HG03457 (cell line): Measurements from ENCODE around the gene VPS37C.

ENCODE experiments used
- ATAC-seq: cut with Tn5 transposase; IDR thresholded peaks from one replicate; pipeline ENCODE4 v1.9.1; 2021; ENCODE audit warnings: moderate number of reproducible peaks; ENCODE audit not compliant: unreplicated experiment

Gene VPS37C

GRCh38 chr11:61133956-61134662 lies 27.1 kb downstream of the VPS37C start:
- ATAC-seq: no peak

- no peak for ATAC-seq
Observed at GRCh38 chr11:61133145-61133544, 28.1 kb downstream of the VPS37C start.

- no peak for ATAC-seq
Observed at GRCh38 chr11:61132646-61133045, 28.6 kb downstream of the VPS37C start.

- ATAC-seq: no peak
Observed at GRCh38 chr11:61131998-61132555, 29.1 kb downstream of the VPS37C start.

GRCh38 chr11:61131586-61131985 lies 29.6 kb downstream of the VPS37C start:
- no peak for ATAC-seq

- ATAC-seq: no peak
Observed at GRCh38 chr11:61131186-61131585, 30.0 kb downstream of the VPS37C start.

- no peak for ATAC-seq
Observed at GRCh38 chr11:61129639-61130523, 31.3 kb downstream of the VPS37C start.

GRCh38 chr11:61128947-61129638 lies 32.1 kb downstream of the VPS37C start:
- ATAC-seq: no peak

- ATAC-seq: no peak
Observed at GRCh38 chr11:61127991-61128390, 33.2 kb downstream of the VPS37C start.

- ATAC-seq: no peak
Observed at GRCh38 chr11:61126256-61126655, 35.0 kb downstream of the VPS37C start.

GRCh38 chr11:61125310-61125684 lies 35.9 kb downstream of the VPS37C start:
- no peak for ATAC-seq

- ATAC-seq: no peak
Observed at GRCh38 chr11:61124574-61125309, 36.5 kb downstream of the VPS37C start.

GRCh38 chr11:61123775-61124571 lies 37.3 kb downstream of the VPS37C start:
- no peak for ATAC-seq

- no peak for ATAC-seq
Observed at GRCh38 chr11:61122761-61123160, 38.5 kb downstream of the VPS37C start.

- no peak for ATAC-seq
Observed at GRCh38 chr11:61121917-61122316, 39.3 kb downstream of the VPS37C start.

- no peak for ATAC-seq
Observed at GRCh38 chr11:61121192-61121831, 39.9 kb downstream of the VPS37C start.

- no peak for ATAC-seq
Observed at GRCh38 chr11:61120706-61121191, 40.5 kb downstream of the VPS37C start.

- no peak for ATAC-seq
Observed at GRCh38 chr11:61120099-61120705, 41.0 kb downstream of the VPS37C start.

GRCh38 chr11:61119571-61119970 lies 41.7 kb downstream of the VPS37C start:
- no peak for ATAC-seq
